B cell (primary cell): ENCODE measurements around the gene TMEM158.

ENCODE experiments used
- EZH2 ChIP-seq: IDR thresholded peaks from 2 replicates; pipeline ENCODE4 v1.6.1; 2012; ENCODE audit warnings: borderline replicate concordance, low read depth, mild to moderate bottlenecking, moderate library complexity, low read length; ENCODE audit not compliant: insufficient read depth, poor library complexity, severe bottlenecking
- TF ChIP-seq, protein P1 (sequence below): fragments of 200-600 bp; IDR thresholded peaks from one replicate; pipeline ENCODE4 v1.8.0; 2022; ENCODE audit warnings: antibody characterized with exemption, mild to moderate bottlenecking

DNA sequence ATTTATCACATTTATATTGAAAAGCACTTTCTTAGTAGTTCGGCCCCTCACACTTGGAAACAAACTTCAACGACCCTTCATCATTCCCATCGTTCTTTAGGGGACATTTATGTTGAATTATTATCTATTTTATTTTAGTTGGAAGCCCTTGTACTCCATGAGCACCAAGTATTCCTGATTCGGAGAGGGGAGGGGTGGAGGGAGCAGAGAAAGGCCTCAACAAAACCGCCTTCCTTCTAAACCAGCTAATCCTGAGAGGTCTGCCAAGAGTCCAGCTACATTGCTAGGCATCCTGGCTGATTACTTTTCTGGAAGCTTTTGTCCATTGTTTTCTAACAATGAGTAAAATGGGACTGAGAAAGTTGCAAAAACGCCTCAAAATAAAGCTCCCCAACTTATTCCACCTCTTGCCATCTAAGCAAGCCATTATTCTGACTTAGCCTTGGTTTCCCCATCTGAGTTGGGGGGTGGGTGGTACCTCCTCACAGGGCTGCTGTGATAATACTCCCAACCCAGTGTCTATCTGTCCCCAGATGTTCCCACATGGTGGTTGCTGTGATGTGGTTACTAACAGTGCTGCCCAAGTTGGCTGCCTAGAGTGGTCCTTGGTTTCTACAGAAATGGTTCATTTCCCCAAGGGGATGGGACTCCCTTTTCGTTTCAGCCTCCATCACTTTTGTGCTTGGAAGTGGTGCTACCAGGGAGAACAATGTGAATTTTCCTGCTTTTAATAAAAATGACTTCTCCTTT, 1.2 kb upstream of the TMEM158 start:
- TF ChIP-seq, protein P1, sequence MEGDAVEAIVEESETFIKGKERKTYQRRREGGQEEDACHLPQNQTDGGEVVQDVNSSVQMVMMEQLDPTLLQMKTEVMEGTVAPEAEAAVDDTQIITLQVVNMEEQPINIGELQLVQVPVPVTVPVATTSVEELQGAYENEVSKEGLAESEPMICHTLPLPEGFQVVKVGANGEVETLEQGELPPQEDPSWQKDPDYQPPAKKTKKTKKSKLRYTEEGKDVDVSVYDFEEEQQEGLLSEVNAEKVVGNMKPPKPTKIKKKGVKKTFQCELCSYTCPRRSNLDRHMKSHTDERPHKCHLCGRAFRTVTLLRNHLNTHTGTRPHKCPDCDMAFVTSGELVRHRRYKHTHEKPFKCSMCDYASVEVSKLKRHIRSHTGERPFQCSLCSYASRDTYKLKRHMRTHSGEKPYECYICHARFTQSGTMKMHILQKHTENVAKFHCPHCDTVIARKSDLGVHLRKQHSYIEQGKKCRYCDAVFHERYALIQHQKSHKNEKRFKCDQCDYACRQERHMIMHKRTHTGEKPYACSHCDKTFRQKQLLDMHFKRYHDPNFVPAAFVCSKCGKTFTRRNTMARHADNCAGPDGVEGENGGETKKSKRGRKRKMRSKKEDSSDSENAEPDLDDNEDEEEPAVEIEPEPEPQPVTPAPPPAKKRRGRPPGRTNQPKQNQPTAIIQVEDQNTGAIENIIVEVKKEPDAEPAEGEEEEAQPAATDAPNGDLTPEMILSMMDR: no peak
- TF ChIP-seq EZH2: no peak
